Measurements from ENCODE around the gene NUAK2. TPM values are rescaled to one million over a fixed set of nuclear protein-coding genes. Genes with fewer than 3 reads are reported as not detected.

The NUAK2 gene
- total and polyA plus RNA-seq, 4 donors = 1.3 to 2.4 (median 2.1) TPM

GRCh38 chr1:205348554-205349487, 27.3 kb upstream of the NUAK2 start:
- H3K9me3 ChIP-seq (ENCODE audit: control insufficient read depth in 4 of 4, low read length in 3 of 4) = no peaks in the 10 kb centered on the region
- H3K36me3 ChIP-seq (ENCODE audit: control insufficient read depth in 4 of 4, insufficient read depth in 3 of 4, low read depth in 1 of 4, low read length in 3 of 4) = no peaks in the 10 kb centered on the region
- H3K4me1 ChIP-seq (ENCODE audit: control insufficient read depth in 4 of 4, insufficient read depth in 4 of 4, low read length in 3 of 4) = peaks cover 3 to 7% (median 6%) of the 10 kb centered on the region in 4 donors
- peaks cover under 1 to 15% (median 7%) of the 10 kb centered on the region in 4 donors for H3K27me3 ChIP-seq (ENCODE audit: control insufficient read depth in 4 of 4, insufficient read depth in 4 of 4, low read length in 3 of 4)
- no peak overlapping the region for H3K27ac ChIP-seq (ENCODE audit: low read depth in 1 of 2, low read length in 2 of 2)
- WGBS = 71% methylated on average over 5 of the region's 5 CpGs
- no peak overlapping the region for H3K9ac ChIP-seq (ENCODE audit: low read depth in 1 of 2, low read length in 2 of 2)
- no peak for TF ChIP-seq CTCF (IDR thresholded peaks at IDR 0.05; ENCODE audit: low read depth, low read length, missing input control)
- TF ChIP-seq FOXA2 (IDR thresholded peaks at IDR 0.05) = no peak
- TF ChIP-seq EGR1 (IDR thresholded peaks at IDR 0.05; ENCODE audit: low read depth in 2 of 2) = no peak
- no peak for TF ChIP-seq FOXA1 (IDR thresholded peaks at IDR 0.05)
- no peak for TF ChIP-seq HNF4A (conservative IDR thresholded peaks at IDR 0.05)
- TF ChIP-seq GABPA (IDR thresholded peaks at IDR 0.05 in 1 of 2, conservative IDR thresholded peaks at IDR 0.05 in 1 of 2) = no peak
- H3K4me3 ChIP-seq (ENCODE audit: low read depth in 1 of 3, low read length in 3 of 3) = no peak overlapping the region
- no peak for DNase-seq (ENCODE audit: low spot score)

GRCh38 chr1:205346956-205347574, 25.5 kb upstream of the NUAK2 start:
- Histone ChIP-seq H3K36me3 (ENCODE audit: control insufficient read depth in 4 of 4, insufficient read depth in 3 of 4, low read depth in 1 of 4, low read length in 3 of 4) (no peaks in the 10 kb centered on the region), H3K9ac (ENCODE audit: low read depth in 1 of 2, low read length in 2 of 2) (no peak overlapping the region), H3K4me3 (ENCODE audit: low read depth in 1 of 3, low read length in 3 of 3) (no peak overlapping the region), H3K9me3 (ENCODE audit: control insufficient read depth in 4 of 4, low read length in 3 of 4) (no peaks in the 10 kb centered on the region), H3K4me1 (ENCODE audit: control insufficient read depth in 4 of 4, insufficient read depth in 4 of 4, low read length in 3 of 4) (peaks cover 3 to 10% (median 8%) of the 10 kb centered on the region in 4 donors), H3K27me3 (ENCODE audit: control insufficient read depth in 4 of 4, insufficient read depth in 4 of 4, low read length in 3 of 4) (peaks cover 3 to 19% (median 12%) of the 10 kb centered on the region in 4 donors), H3K27ac (ENCODE audit: low read depth in 1 of 2, low read length in 2 of 2) (no peak overlapping the region)
- 85% methylated on average over 10 of the region's 10 CpGs for WGBS
- TF ChIP-seq TAF1 (conservative IDR thresholded peaks at IDR 0.05) (no peak), GABPA (IDR thresholded peaks at IDR 0.05 in 1 of 2, conservative IDR thresholded peaks at IDR 0.05 in 1 of 2) (no peak), EGR1 (IDR thresholded peaks at IDR 0.05; ENCODE audit: low read depth in 2 of 2) (no peak), HNF4G (IDR thresholded peaks at IDR 0.05) (no peak), ATF3 (IDR thresholded peaks at IDR 0.05) (no peak), YY1 (IDR thresholded peaks at IDR 0.05) (no peak), CTCF (IDR thresholded peaks at IDR 0.05; ENCODE audit: low read depth, low read length, missing input control) (no peak), REST (IDR thresholded peaks at IDR 0.05) (no peak), FOXA2 (IDR thresholded peaks at IDR 0.05) (no peak), FOXA1 (IDR thresholded peaks at IDR 0.05) (no peak), RAD21 (IDR thresholded peaks at IDR 0.05) (no peak), ZBTB33 (IDR thresholded peaks at IDR 0.05) (no peak), NR2F2 (IDR thresholded peaks at IDR 0.05) (no peak), HNF4A (conservative IDR thresholded peaks at IDR 0.05) (no peak), JUND (IDR thresholded peaks at IDR 0.05) (no peak)
- DNase-seq (ENCODE audit: low spot score) = no peak
